ENCODE data around the gene SALL3.

The SALL3 gene

DNA sequence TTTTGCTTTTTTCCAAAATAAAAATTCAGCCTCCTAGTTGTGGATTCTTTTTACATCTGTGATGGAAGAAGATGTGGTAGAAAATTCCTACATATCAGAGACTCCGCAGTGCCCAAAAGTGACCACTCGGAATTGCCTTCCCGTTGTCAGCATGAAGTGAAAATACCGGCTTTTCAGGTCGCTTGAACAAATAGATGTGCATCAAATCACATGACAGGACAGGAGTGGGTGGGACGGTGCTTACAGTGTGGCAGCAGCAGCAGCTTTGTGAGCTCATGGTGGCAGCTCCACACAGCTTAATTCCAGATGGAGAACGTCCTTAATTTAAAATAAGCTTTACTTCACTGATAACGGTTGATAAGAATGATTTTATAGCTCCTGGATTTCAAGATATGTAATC lies 20.3 kb downstream of the SALL3 start:
- DNase-seq (ENCODE audit: low read depth, low spot score): no peak
- in situ Hi-C loops (cut with HindIII; ENCODE audit: low sequenced_read_pairs): no loop called here
- no peak for TF ChIP-seq CTCF (IDR thresholded peaks at IDR 0.05; ENCODE audit: low read depth, low read length)
- H3K4me3 ChIP-seq (ENCODE audit: low read depth, low read length): no peak overlapping the region

- no peak overlapping the region for H3K4me3 ChIP-seq (ENCODE audit: low read depth, low read length)
- in situ Hi-C loops (cut with HindIII; ENCODE audit: low sequenced_read_pairs): no loop called here
- no peak for TF ChIP-seq CTCF (IDR thresholded peaks at IDR 0.05; ENCODE audit: low read depth, low read length)
- DNase-seq (ENCODE audit: low read depth, low spot score): no peak
Measured at GRCh38 chr18:79000997-79001396, 21.4 kb downstream of the SALL3 start.

- DNase-seq (ENCODE audit: low read depth, low spot score): no peak
- H3K4me3 ChIP-seq (ENCODE audit: low read depth, low read length): no peak overlapping the region
- in situ Hi-C loops (cut with HindIII; ENCODE audit: low sequenced_read_pairs): no loop called here
- TF ChIP-seq CTCF (IDR thresholded peaks at IDR 0.05; ENCODE audit: low read depth, low read length): no peak
Measured at GRCh38 chr18:79005653-79006052, 26.0 kb downstream of the SALL3 start.

DNA sequence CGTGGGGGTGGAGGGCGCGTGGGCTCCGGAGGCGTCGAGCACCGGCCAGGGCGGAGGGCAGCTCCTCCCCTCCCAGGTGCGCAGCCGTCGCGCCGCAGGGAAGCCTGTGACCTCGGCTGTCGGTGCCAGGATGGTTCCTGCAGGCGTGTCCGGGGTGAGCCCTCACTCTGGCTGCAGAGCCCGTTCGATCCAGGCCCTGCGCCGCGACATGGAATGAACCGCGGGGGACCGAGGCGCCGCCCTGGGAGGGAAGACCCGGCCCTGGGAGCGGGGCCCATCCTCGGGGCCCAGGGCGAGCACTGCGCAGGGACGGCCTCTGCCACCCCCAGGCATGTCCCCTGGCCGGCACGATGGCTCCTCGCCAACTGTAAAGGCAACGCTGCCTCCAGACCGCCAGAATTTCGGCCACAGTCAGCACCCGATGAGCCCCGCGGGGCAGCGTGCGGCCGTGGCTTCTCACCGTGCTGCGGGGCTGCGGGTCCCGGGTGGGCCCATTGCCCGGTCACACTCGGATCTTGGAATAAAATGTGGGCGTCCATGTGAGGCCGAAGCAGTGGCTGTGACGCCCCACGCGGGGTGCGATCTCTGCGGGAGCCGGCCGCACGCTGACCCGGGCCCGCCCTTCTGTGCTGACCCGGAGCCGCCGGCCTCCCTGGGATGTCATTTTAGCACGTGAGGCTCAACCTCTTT lies 26.6 kb downstream of the SALL3 start:
- no peak overlapping the region for H3K4me3 ChIP-seq (ENCODE audit: low read depth, low read length)
- no peak for DNase-seq (ENCODE audit: low read depth, low spot score)
- TF ChIP-seq CTCF (IDR thresholded peaks at IDR 0.05; ENCODE audit: low read depth, low read length): no peak
- in situ Hi-C loops (cut with HindIII; ENCODE audit: low sequenced_read_pairs): no loop called here

- DNase-seq (ENCODE audit: low read depth, low spot score): no peak
- no peak for TF ChIP-seq CTCF (IDR thresholded peaks at IDR 0.05; ENCODE audit: low read depth, low read length)
- H3K4me3 ChIP-seq (ENCODE audit: low read depth, low read length): no peak overlapping the region
- in situ Hi-C loops (cut with HindIII; ENCODE audit: low sequenced_read_pairs): no loop called here
Measured at GRCh38 chr18:79007440-79007839, 27.8 kb downstream of the SALL3 start.

DNA sequence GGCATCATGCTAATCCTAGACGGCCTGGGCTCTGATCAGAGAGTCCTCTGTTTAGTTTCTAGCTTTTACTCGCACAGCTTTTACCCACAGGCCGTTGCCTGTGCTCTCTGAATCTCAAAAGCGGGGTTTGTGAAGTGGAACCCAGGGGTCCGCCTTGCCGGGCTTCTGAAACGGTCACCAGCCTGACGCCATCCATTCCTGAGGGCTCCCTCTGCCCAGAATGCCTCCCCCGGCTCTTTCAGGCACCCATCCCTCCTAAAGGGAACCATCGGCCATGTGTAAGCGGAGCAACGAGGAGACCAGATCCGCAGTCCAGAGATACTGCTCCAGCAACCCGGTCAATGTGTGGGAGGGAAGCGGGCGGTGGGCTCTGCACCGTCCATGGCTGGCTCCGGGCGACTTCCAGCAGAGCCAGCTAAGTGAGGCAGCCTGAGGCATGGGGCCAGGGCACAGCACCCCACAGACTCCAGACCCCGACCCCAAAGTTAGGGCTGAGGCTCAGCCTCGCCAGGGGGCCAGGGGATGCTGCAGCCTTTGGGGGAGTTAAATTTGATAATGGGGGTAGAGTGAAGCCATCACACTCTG lies 28.8 kb downstream of the SALL3 start:
- DNase-seq (ENCODE audit: low read depth, low spot score): no peak
- TF ChIP-seq CTCF (IDR thresholded peaks at IDR 0.05; ENCODE audit: low read depth, low read length): no peak
- H3K4me3 ChIP-seq (ENCODE audit: low read depth, low read length): no peak overlapping the region
- in situ Hi-C loops (cut with HindIII; ENCODE audit: low sequenced_read_pairs): no loop called here

All from astrocyte of the spinal cord (primary cell).